Breast epithelium (tissue), 3 donors: ENCODE data around the gene GALNTL6.

Experiments
- CTCF ChIP-seq, 3 donors: fragments of 450-650 bp; IDR thresholded peaks; one replicate each; pipeline ENCODE4 v1.5.1; 2016 to 2017; ENCODE audit warnings: antibody characterized with exemption in 3 of 3, mild to moderate bottlenecking in 3 of 3, moderate library complexity in 3 of 3
- POLR2AphosphoS5 ChIP-seq, 3 donors: sonication (generic); formaldehyde crosslinking; IDR thresholded peaks; one replicate each; pipeline ENCODE4 v1.6.1; 2017; ENCODE audit warnings: antibody characterized with exemption in 3 of 3

GRCh38 chr4:172928347-172928746, 1115.1 kb downstream of the GALNTL6 start:
- no peak for TF ChIP-seq CTCF (IDR thresholded peaks at IDR 0.05)
- no peak for TF ChIP-seq POLR2AphosphoS5 (IDR thresholded peaks at IDR 0.05)
